ENCODE results near the gene APOBR.
"Not testable (repeated sequence)": the region's sequence is repeated elsewhere in the genome, so short reads cannot be mapped to it uniquely, and the experiment has no call there.

Gene APOBR

GRCh38 chr16:28497861-28498599 lies 3.6 kb downstream of the APOBR start:
- no peak for DNase-seq (ENCODE audit: low read depth in 2 of 2)

- no peak for DNase-seq (ENCODE audit: low read depth in 2 of 2)
These were observed 4.4 kb downstream of the APOBR start for GRCh38 chr16:28498666-28499381.

- no peak for DNase-seq (ENCODE audit: low read depth in 2 of 2)
These were observed 5.4 kb downstream of the APOBR start for GRCh38 chr16:28499854-28500253.

- DNase-seq (ENCODE audit: low read depth in 2 of 2): not testable (repeated sequence)
These were observed 6.2 kb downstream of the APOBR start for GRCh38 chr16:28500476-28501180.

GRCh38 chr16:28501258-28502232 lies 7.1 kb downstream of the APOBR start:
- no peak for DNase-seq (ENCODE audit: low read depth in 2 of 2)

- DNase-seq (ENCODE audit: low read depth in 2 of 2): no peak
These were observed 7.8 kb downstream of the APOBR start for GRCh38 chr16:28502290-28502689.

- DNase-seq (ENCODE audit: low read depth in 2 of 2): no peak
These were observed 9.2 kb downstream of the APOBR start for GRCh38 chr16:28503470-28504259.

GRCh38 chr16:28504707-28505404 lies 10.4 kb downstream of the APOBR start:
- no peak for DNase-seq (ENCODE audit: low read depth in 2 of 2)

- no peak for DNase-seq (ENCODE audit: low read depth in 2 of 2)
These were observed 11.2 kb downstream of the APOBR start for GRCh38 chr16:28505489-28506137.

GRCh38 chr16:28511031-28511430 lies 16.6 kb downstream of the APOBR start:
- no peak for DNase-seq (ENCODE audit: low read depth in 2 of 2)

GRCh38 chr16:28511801-28512789 lies 17.7 kb downstream of the APOBR start:
- DNase-seq (ENCODE audit: low read depth in 2 of 2): no peak

GRCh38 chr16:28513484-28514181 lies 19.2 kb downstream of the APOBR start:
- DNase-seq (ENCODE audit: low read depth in 2 of 2): no peak

GRCh38 chr16:28514246-28514645 lies 19.8 kb downstream of the APOBR start:
- DNase-seq (ENCODE audit: low read depth in 2 of 2): no peak

- DNase-seq (ENCODE audit: low read depth in 2 of 2): no peak
These were observed 26.2 kb downstream of the APOBR start for GRCh38 chr16:28520672-28521071.

- DNase-seq (ENCODE audit: low read depth in 2 of 2): no peak
These were observed 27.0 kb downstream of the APOBR start for GRCh38 chr16:28521436-28521835.

- DNase-seq (ENCODE audit: low read depth in 2 of 2): no peak
These were observed 28.3 kb downstream of the APOBR start for GRCh38 chr16:28522792-28523191.

- DNase-seq (ENCODE audit: low read depth in 2 of 2): no peak
These were observed 30.3 kb downstream of the APOBR start for GRCh38 chr16:28524681-28525171.
